Stimulated activated CD8-positive, alpha-beta memory T cell treated with anti-CD3 and anti-CD28 coated beads, Interleukin-2, amount 100 ng/mL, for 48 hours (primary cell): ENCODE measurements around the gene GRIN2C.
A peak's percentile ranks its signal among the peaks of the same experiment; 100 is the strongest.
"Not testable (repeated sequence)": the region's sequence is repeated elsewhere in the genome, so short reads cannot be mapped to it uniquely, and the experiment has no call there.

Experiments used
- DNase-seq, 2 donors: peaks; one replicate each; pipeline ENCODE4 v3.0.0-alpha.2; 2020; ENCODE audit warnings: low read depth in 2 of 2

GRIN2C gene

DNA sequence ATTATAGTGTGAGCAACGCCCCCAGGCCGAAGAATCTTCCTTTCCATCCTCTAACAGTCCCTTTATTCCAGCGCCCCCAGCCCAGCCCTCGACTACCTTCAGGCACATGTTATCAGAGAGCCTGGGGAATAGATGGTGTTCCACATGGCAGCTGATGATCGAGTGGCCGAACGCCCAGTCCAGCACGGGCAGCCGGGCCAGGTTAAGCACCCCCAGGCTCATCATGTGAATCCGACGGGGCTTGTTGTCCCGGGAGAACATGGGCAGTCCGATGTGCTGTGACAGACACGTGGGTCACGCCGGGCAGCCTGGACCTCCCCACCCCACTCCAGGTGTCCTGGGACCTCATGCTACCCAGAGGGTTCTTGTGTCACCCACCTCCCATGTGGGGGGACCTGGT, 19.6 kb upstream of the GRIN2C start:
- no peak for DNase-seq

DNA sequence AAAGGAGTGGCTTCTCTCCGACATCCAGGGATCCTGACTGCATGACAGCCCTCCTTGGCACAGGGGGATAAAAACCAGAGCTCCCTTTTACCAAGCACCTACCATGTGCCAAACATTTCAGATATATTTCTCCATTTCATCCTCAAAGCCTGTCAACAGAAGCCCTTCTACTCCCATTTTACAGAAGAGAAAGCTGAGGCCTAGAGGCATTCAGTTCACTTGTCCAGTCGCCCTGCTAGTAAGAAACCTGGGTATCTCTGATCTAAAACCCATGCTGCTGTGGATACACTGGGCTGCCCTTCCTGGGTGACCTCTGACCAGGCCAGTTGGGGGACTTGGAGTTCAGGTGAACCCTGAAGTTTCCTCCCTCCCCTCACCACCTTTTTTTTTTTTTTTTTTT, 19.0 kb upstream of the GRIN2C start:
- no peak for DNase-seq

DNA sequence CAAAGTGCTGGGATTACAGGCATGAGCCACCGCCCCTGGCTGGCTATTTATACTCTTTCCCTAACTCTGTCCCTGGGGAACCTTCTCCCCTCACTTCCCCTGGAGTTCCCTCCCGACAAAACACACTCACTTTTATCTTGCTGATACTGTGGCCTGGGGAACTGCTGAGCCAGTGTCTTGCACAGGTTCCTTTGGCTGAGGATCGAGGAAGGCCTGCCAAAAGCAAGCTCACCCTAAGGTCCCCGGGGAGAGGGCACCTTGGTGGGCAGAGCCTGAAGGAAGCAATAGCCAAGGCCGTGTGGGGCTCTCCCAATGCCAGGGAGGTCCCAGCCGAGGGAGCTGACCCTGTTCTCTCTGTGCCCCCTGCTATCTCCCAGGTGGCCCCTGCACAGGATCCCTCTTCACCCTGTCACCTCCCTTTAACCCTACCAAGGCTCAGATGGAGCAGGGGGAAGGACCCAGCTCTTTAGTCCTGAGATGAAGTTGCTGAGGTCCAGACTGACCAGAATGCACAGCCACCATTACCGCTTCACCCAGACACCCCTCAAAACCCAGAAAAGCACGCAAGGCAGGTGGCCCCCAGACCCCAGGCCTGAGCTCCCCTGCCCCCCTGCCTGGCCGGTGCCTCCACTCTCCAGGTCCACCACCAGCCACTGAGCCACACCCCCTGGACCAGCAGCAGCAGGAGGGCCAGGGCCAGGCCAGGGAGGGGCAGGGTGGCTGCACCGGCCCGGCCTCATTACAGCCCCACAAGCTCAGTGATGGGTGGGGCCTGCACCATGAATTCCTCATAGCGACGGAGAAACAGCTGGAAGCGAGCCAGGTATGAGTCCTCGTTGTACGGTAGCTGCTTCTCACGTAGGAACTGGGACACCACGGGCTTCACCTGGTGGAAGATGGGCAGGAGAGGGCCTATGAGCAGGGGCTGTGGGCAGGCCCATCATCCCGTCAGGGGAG, 18.2 kb upstream of the GRIN2C start:
- no peak for DNase-seq

DNA sequence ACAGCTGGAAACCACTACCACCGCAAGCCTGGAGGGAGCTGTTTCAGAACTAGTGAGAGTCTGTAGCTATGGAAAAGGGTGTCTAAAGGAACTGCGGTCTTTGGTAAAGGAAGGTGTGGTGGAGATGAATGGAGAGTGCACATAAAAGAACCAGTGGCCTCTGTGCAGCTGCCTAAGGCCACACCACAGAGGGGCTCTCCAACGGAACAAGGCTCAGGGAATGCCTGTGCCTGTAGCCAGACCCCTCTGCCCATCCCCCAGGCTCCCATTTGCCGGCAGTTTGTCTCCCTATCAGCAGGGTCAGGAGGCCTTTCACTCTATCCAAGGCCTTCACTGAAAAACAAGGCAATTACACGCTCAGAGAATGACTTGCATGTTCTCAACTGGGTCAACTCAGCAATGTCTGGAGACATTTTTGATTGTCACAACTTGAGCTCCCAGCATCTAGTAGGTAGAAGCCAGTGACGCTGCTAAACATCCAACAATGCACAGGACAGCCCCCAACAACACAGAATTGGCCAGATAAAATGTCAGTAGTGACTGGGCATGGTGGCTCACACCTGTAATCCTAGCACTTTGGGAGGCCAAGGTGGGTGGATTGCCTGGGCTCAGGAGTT, 16.4 kb upstream of the GRIN2C start:
- no peak for DNase-seq

DNA sequence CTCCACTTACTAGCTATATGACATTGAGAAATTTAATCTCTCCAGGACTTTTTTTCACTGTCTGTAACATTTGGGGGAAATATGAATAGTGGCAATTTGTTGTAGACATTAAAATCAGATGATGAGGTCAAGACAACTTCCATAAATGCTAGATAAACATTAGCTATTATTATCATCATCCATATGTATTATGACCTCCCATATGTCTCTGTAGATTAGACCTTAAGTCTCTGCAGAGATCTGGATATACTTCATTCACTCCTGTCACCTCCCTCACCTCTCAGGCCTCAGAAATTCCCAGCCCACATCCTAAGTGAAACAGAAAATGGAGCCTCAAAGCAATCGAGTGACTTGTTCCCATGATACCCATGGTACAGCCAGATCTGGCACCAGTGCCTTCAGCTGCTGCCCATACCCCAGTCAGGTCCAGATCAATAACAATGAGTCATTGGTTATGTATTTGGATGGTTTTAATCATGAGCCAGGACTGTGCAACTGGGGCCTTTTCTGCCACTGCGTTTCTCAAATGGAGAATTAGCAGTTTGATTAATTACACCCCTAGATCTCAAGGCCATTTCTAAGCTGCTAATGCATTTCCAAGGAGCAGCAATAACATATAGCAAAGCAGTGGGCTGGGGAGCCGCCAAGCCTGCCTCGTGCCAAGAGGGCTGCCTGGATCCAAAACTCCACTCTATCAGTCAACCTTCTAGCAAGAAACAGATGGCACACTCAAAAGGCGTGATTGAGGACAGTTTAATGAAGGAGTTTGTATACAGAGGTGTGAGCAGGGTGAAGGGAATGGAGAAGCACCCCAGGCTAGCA, 15.7 kb upstream of the GRIN2C start:
- DNase-seq = no peak

DNA sequence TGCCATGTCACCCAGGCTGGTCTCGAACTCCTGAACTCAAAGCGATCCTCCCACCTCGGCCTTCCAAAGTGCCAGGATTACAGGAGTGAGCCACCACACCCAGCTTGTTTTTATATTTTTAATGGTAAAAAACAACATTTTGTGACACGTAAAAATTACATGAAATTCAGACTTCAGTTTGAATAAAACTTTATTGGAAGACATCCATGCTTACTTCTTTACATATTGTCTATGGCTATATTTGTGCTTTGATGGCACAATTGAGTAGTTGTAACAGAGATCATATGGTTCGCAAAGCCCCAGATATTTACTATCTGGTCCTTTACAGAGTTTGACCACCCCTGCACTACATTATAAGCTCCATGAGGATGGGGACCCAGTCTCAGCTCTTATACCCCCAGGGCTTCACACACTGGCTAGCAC, 14.9 kb upstream of the GRIN2C start:
- no peak for DNase-seq

DNA sequence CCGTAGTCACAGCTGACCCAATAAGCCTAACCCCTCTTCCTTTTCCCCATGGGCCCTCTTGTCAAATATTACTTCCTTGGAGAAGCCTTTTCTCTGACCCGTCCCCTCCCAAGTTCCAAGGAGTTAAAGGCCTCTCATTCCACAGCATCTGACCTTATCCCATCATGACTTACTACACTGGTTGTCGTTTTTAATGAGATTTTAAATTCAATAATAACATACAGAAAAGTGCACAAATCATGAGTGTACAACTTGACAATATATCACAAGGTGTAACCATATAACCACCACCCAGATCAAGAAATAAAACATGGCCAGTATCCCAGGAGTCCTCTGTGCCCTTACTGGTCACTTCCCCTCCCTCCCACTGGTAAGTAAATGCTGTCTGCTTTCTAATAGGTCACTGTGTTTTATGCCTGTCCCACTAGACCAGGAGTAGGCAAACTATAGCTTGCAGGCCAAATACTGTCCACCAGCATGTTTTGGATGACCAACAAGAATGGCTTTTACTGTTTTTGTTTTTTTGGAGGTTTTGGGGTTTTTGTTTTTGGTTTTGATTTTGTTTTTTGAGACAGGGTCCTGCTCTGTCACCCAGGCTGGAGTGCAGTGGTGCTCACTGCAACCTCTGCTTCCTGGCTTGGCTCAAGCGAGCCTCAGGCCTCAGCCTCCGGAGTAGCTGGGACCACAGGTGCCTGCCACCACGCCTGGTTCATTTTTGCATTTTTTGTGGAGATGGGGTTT, 14.4 kb upstream of the GRIN2C start:
- no peak for DNase-seq

DNA sequence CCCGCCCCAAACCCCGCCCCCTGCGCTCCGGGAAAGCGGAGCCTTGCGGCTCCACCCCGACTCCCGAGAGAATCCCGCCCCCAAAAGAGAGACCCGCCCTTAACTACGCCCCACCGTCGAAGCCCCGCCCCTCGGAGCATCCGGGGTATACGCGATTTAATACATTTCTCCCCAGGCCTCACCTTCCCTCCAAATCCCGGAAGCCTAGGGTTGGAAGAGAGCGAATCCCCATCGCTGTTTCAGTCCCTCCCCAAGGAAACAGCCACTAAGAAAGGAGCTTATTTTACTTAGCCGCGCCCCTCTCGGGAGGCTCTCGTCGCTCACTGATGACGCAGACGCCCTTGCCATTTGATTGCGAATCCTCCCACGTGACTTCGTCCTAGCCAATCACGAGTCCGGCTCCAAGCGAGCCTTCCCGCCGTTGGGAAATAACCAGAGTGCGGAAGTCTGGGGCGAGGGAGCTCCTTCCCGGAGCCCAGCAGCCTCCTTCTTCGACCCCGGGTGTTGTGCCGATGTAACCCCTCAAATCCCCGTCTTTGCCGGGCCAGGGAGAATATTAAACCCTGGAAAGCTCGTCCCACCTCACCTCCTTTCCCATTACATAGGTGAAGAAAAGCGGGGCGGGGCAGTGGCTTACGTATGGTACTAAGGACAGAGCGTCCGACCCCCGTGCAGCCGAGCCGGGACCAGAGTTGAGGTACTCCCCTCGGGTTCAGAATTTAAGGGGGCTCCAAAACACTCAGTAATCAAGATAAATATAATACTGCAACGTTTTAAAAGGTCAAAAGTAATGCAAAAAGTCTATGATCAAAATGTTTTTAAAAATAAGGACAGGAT, 13.6 kb upstream of the GRIN2C start:
- peak; percentile 95 to 98 for DNase-seq

DNA sequence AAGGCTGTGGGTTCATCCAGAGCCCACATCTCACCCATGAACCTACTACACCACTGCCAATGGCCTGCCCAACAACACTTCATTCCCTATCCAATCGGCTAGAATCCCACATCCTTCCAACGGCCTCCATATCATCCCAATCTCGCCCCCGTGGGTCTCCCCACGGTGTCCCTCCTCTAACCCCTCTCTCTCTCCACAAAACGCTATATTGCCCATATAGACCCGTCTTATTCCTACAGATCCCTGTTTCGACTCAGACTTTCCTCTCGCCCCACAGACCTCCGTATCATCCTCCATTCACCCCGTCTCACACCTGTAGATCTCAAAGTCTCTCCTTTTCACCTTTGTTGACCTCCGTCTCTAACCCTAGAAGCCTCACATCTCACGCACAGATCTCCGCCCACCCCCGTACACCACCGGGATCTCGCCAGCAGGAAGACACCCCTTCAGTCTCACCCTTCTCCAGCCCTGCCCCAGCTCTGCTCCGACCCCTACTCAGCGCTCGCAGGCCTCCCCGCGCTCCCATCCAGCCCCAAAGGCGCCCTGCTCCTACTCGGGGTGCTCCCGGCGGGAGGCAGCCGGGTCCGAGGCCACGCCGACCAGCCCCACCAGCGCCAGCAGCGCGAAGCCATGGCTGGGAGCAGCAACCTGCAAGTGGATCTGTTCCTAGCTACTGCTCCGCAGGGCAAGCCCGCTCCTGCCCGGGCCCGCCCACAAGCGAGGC, 12.8 kb upstream of the GRIN2C start, which contains the start of gene FDXR:
Gene FDXR (minus strand): TSS at position 682 of the 724 bp plus-strand sequence. CDS start 50 bp downstream, at position 632.
- DNase-seq = no peak

DNA sequence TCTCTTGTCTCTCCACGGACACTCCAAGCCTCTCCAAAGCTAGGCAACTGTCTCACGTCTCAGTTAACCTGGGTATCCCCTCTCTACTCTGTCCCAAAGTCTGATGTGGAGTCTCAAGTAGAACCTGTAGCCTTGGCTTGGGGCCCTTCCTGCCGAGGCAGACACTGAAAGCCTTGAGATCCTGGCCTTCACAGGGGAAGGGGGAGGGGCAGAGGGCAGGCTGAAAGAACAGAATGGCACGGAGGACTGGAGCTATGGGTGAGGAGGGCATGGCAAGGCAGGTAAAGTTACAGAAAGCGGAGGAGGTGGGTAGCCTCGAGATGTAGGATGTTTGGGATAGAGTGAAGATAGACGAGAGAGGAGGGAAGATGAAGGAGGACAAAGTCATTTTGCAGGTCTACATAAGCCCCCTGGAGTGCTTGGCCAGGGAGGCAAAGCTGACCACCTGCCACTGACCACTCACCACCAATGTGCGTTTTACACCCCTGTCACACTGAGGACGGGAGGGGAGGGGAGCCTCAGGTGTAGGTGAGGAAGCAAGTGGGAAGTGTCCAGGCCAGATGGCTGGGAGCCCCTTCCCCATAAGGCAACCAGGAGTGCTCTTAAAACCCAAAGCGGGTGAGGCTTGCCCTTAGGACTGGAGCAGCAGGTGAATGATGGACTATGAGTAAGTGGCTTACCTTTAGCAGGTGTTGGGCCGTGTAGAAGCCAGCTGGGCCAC, 11.8 kb upstream of the GRIN2C start:
- DNase-seq = no peak

DNA sequence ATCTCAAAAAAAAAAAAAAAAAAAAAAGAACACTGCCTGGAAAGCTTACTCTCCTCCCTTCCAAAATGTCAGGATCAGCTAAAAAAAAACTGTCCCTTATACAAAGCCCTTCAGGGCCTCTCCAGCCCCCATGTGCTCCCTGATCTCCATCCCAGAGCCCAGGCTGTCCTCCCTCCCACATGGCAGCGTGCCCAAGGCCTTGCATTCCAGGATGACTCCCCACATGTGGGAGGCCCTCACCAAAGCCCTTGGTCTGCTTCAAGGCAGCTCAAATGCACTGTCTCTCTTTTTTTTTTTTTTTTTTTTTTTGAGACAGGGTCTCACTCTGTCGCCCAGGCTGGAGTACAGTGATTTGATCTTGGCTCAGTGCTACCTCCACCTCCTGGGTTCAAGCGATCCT, 10.8 kb upstream of the GRIN2C start:
- no peak for DNase-seq

DNA sequence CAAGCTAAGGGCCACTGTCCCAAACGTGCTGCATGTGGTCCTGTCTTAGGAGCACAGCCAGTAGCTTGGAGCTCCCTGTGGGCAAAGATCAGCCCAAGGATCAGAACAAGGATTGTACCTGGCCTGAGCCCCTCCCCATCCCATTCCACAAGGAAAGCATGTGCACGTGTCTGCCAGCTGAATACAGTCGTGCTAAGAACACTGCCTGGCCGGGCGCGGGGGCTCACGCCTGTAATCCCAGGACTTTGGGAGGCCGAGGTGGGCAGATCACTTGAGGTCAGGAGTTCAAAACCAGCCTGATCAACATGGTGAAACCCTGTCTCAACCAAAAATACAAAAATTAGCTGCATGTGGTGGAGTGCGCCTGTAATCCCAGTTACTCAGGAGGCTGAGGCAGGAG, 10.3 kb upstream of the GRIN2C start:
- DNase-seq = not testable (repeated sequence)

DNA sequence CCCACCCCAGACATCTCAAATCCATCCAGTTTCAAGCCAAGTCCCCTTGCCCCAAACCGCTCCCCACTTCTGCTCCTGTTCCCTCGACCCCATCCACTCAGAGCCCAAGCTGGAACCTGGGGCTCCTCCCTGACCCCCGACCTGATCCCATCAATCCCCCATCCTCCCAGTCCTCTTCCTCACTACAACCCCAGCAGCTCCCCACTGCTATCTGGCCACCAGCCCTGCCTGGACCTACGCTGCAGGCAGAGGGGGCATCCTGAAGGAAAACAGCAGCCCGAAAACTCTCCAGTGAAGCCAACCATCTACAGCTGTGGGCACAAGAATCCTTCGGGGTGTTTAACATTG, 9.2 kb upstream of the GRIN2C start:
- DNase-seq = no peak

DNA sequence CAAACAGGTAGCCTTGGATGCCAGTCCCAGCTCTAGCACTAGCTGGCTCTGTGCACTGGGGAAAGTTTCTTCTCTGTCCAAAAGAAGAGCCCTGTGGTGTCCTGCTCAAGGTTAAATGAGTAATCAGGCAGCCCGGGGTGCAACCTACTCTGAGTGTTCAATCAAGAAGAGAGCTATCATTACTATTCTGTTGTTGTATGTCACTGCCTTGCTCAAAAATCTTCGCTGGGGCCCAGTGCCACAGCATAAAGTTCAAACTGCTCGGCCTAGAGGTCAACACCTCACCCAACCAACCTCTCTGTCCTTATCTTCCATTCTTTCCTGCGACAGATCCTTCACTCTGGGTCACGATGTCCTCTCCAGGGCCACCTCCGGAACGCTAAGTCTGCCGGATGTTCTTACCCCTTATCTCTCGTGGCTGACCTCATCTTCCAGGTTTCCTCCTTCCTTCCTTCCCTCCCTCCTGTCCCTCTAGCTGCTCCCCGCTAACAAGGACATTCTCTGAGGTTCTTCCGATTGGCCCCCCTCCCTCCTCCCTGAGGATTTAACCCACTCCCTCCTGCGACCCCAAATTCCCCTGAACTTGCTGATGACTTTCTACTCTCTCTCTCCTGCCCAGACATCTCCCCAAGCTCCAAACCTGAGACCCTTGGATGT, 8.7 kb upstream of the GRIN2C start:
- DNase-seq = no peak

DNA sequence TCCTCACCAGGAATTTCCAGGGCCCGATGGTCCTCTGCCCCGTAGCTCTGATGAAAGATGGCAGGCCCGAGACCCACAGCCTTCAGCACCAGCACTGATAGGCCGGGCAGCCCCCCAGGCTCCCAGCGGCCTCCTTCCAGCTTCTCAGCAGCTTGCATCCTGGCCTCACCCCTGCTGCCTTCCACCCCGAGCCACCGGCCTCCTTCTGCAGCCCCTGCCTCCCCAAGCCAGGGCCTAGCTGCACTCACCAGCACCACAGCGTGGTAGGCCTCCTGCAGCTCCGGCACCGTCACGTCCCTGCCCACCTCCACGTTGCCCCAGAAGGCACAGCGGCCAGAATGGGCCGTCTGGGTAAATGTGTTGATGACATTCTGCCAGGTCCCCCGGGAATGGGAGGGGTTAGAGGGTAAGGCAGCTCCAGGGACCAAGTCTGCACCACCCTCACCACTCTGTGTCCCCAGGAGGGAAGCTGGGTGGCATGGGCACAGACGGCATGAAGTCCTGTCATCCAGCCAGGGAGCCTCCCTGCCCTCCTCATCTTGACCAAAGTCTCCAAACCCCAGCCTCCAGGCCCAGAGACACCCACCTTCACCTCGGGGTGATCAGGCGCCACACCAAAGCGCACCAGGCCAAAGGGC, 6.6 kb upstream of the GRIN2C start:
- DNase-seq = no peak

DNA sequence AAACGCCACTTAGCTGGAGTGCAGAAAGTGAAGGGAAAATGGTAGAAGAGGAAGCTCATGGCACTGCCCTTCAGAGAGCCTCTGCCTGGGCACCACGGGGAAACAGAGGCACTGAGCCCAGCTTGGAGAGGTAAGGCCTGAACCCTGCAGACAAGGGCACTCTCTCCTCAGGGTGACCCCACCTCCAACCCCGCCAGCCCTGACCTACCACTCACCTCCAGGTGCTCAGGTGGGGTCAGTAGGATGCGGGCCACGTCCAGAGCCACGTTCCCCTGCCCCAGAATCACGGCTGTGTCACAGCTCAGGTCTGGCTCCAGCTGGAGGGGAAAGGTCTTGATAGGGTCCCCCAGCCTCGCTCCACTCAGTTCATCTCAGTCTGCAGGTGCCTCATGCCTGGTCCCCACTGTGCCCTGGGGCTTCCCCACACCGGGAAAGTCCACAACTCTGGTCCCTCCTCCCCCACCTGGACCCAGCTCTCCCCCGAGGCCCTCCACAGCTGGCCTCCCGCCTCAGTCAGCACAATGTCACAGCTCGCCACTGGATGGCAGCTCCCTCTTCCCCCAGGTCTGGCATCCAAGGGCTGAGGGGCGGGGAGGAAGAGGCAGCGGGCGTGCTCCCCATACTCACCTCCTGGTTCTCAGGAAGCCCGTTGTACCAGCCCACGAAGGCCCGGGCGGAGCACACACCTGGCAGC, 6.0 kb upstream of the GRIN2C start:
- no peak for DNase-seq

DNA sequence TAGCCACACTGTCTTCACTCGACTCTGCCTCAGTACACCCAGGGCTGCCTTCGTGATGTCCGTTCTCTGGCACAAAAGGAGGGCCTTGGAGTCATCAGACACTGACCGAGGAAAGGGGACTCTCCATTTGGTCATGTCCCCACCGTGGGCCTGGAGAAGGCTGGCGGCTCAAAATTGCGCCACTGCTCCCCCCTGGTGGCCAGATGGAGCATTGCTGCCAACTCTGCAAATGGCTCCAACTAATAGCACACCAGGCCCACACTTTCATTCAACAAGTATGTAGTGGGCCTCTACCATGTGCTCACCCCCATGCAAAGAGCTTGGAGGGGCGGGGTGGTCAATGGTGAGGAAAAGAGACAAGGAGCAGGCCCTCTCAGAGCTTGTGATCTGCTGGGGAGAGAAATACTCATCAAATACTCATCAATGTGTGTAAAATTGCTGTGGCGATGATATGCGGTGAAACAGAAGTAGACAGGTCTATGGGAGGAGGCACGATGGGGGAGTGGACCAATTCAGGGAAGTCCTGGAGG, 5.2 kb upstream of the GRIN2C start:
- DNase-seq = peak; percentile 56 to 65
